K562 (cell line): ENCODE data around the gene HOXC12. TPM values are rescaled to one million over a fixed set of nuclear protein-coding genes. Genes with fewer than 3 reads are reported as not detected.
A peak's percentile ranks its signal among the peaks of the same experiment; 100 is the strongest.

Experiments
- ATAC-seq: fragments of 200-7000 bp; cut with Tn5 transposase; 3 replicates; pipeline ENCODE4 v1.9.1; 2020; ENCODE audit warnings: moderate library complexity
- BruUV-seq: library from RNA; stranded (reverse); fragments of 400-500 nt; replicated peaks from 2 replicates; lab custom pipeline; 2021; lab: Mats Ljungman, UMichigan
- CTCF ChIA-PET: fragments of 300-600 bp; formaldehyde crosslinking; extraction: SDS; loops from one replicate; lab custom pipeline; 2021; ENCODE audit warnings: low intra/inter-chr PET ratio; lab: Yijun Ruan, JAX
- POLR2A ChIA-PET: fragments of 300-600, 350-650 bp; sonication (Branson Sonifier 250); formaldehyde crosslinking; extraction: SDS; loops from one replicate; lab custom pipeline; 2021; ENCODE audit warnings: antibody characterized with exemption, inconsistent platforms; lab: Yijun Ruan, JAX
- DNase-seq, 4 experiments: peaks; one replicate each; pipeline versions ENCODE4 v3.0.0 to v3.0.0-alpha.2; 2011 to 2018; ENCODE audit warnings: low spot score in 3 of 4, mixed read lengths in 3 of 4; ENCODE audit errors: extremely low read depth in 1 of 4
- FAIRE-seq: peaks from 2 replicates; lab custom pipeline; 2011; peaks lifted over from hg19 to GRCh38; lab: Jason Lieb, UNC
- H2AFZ ChIP-seq: 2 replicates; pipeline ENCODE4 v1.6.0; 2011; ENCODE audit warnings: low read depth, low read length, control low read depth, inconsistent platforms
- H3K27ac ChIP-seq: fragments of 200-600 bp; 3 replicates; pipeline ENCODE4 v1.8.0; 2011; ENCODE audit warnings: low read depth, mild to moderate bottlenecking, control low read depth, inconsistent platforms, low read length, moderate library complexity, mixed read lengths; ENCODE audit errors: extremely low read depth
- H3K27me3 ChIP-seq, 2 experiments: fragments of 300-600 bp in 1 of 2; 2 replicates in 1 of 2; 3 replicates in 1 of 2; pipeline versions ENCODE4 v1.6.0 to v1.8.0; 2011; ENCODE audit warnings: inconsistent platforms in 2 of 2, low read length in 2 of 2, mild to moderate bottlenecking in 1 of 2, mixed read lengths in 1 of 2, moderate library complexity in 1 of 2; ENCODE audit not compliant: control insufficient read depth in 2 of 2, insufficient read depth in 2 of 2
- H3K36me3 ChIP-seq: fragments of 300-600 bp; 3 replicates; pipeline ENCODE4 v1.8.0; 2011; ENCODE audit warnings: mild to moderate bottlenecking, low read length, inconsistent platforms; ENCODE audit not compliant: control insufficient read depth, insufficient read depth
- H3K4me1 ChIP-seq, 2 experiments: fragments of 200-600 bp in 1 of 2; replicated peaks in 1 of 2; 2 replicates in 1 of 2; 3 replicates in 1 of 2; pipeline versions ENCODE4 v1.5.1 to v1.8.0; 2011; ENCODE audit warnings: inconsistent platforms in 2 of 2, low read length in 2 of 2, mild to moderate bottlenecking in 1 of 2, mixed read lengths in 1 of 2, moderate library complexity in 1 of 2; ENCODE audit not compliant: control insufficient read depth in 2 of 2, insufficient read depth in 2 of 2
- H3K4me2 ChIP-seq: 2 replicates; pipeline ENCODE4 v1.6.1; 2011; ENCODE audit warnings: low read length, control low read depth, inconsistent platforms, mixed read lengths; ENCODE audit not compliant: insufficient read depth
- H3K4me3 ChIP-seq: fragments of 200-600 bp; sonication (generic), shearing (Covaris generic); 2 replicates; pipeline ENCODE4 v1.5.1; 2016; ENCODE audit warnings: control low read depth, inconsistent platforms
- H3K79me2 ChIP-seq: fragments of 200-600 bp; 3 replicates; pipeline ENCODE4 v1.8.0; 2011; ENCODE audit warnings: low read length, inconsistent platforms; ENCODE audit not compliant: control insufficient read depth, insufficient read depth
- H3K9ac ChIP-seq, 2 experiments: 2 replicates each; pipeline versions ENCODE4 v1.6.0 to v1.6.1; 2011; ENCODE audit warnings: low read depth in 2 of 2, low read length in 2 of 2, control low read depth in 1 of 2, inconsistent platforms in 1 of 2, mild to moderate bottlenecking in 1 of 2, mixed read lengths in 1 of 2; ENCODE audit not compliant: insufficient read depth in 1 of 2
- H3K9me1 ChIP-seq: one replicate; pipeline ENCODE4 v1.6.0; 2011; ENCODE audit warnings: inconsistent platforms, mild to moderate bottlenecking, low read length, moderate library complexity; ENCODE audit not compliant: control insufficient read depth, insufficient read depth
- H3K9me3 ChIP-seq: replicated peaks from 2 replicates; pipeline ENCODE4 v1.5.1; 2011; ENCODE audit warnings: low read depth, low read length, inconsistent platforms; ENCODE audit not compliant: control insufficient read depth, insufficient read depth
- H4K20me1 ChIP-seq: replicated peaks from 2 replicates; pipeline ENCODE4 v1.6.1; 2011; ENCODE audit warnings: low read length, inconsistent platforms, mixed read lengths; ENCODE audit not compliant: control insufficient read depth, insufficient read depth
- HNRNPLL ChIP-seq: fragments of 200-400 bp; formaldehyde crosslinking; IDR thresholded peaks from 2 replicates; pipeline ENCODE4 v1.6.1; 2017; ENCODE audit warnings: low read length, low read depth, mild to moderate bottlenecking; ENCODE audit not compliant: poor library complexity, severe bottlenecking
- TEAD1 ChIP-seq, 2 experiments: fragments of 450-650 bp in 1 of 2; sonication (generic) in 1 of 2; formaldehyde crosslinking; IDR thresholded peaks; 2 replicates each; pipeline versions ENCODE4 v1.4.0 to v1.8.0; 2020 to 2022; ENCODE audit warnings: mild to moderate bottlenecking in 2 of 2, missing genetic modification reagents in 1 of 2
- ZNF766 ChIP-seq: fragments of 200-800 bp; sonication (Bioruptor generic); conservative IDR thresholded peaks from 2 replicates; pipeline ENCODE4 v1.6.1; 2016; ENCODE audit warnings: missing genetic modification characterization, missing compliant biosample characterization
- WGBS: fragments of 100-300 bp; shearing (Covaris generic); methylation state at CpG from one replicate; pipeline ENCODE4 v1.1.6; 2016; ENCODE audit warnings: low coverage, mixed read lengths; ENCODE audit not compliant: insufficient coverage; ENCODE audit errors: missing lambda C conversion rate; 5-methylcytosine and 5-hydroxymethylcytosine counted together
- in situ Hi-C: fragments of 300-500 bp; cut with MboI; formaldehyde crosslinking; loops from 4 replicates; pipeline ENCODE4 v1.15.0; 2018; ENCODE audit warnings: inconsistent platforms, mixed read lengths
- intact Hi-C: fragments of 100-400 bp; cut with micrococcal nuclease; formaldehyde crosslinking; loops from 2 replicates; pipeline ENCODE4 v1.14.2; 2022
- polyA plus RNA-seq, 8 experiments: library from polyadenylated mRNA; depleted of rRNA in 4 of 8; stranded (reverse) in 5 of 8; unstranded in 3 of 8; fragments of >200 nt; fragmentation: Nextera tagmentation in 2 of 8; fragmentation: Illumina TruSeq in 1 of 8; extraction: Ambion mirVana in 2 of 8; extraction: Trizol in 1 of 8; gene quantifications; 2 replicates each; pipeline versions ENCODE4 v1.2.1 to v1.2.3, GENCODE V29; 2011 to 2014; ENCODE audit warnings: inconsistent platforms in 1 of 8, missing spikeins in 1 of 8
- total RNA-seq, 7 experiments: library from RNA; depleted of rRNA in 6 of 7; stranded (reverse); fragments of >200 nt in 6 of 7; fragmentation: Illumina TruSeq in 2 of 7; extraction: Trizol in 2 of 7; gene quantifications; 2 replicates each; pipeline versions ENCODE4 v1.2.1 to v1.2.3, GENCODE V29; 2011 to 2021; ENCODE audit warnings: low replicate concordance in 1 of 7
- TF ChIP-seq, protein P1 (sequence below): fragments of 450-650 bp; IDR thresholded peaks from 2 replicates; pipeline ENCODE4 v1.6.1; 2017; ENCODE audit warnings: antibody characterized with exemption

HOXC12 gene
- total and polyA plus RNA-seq, 9 of the 15 experiments (the other 6 are each of a cell fraction or from before 2014, with no cell fraction given) = 0.04 to 0.36 (median 0.11) TPM; not detected in 1

DNA sequence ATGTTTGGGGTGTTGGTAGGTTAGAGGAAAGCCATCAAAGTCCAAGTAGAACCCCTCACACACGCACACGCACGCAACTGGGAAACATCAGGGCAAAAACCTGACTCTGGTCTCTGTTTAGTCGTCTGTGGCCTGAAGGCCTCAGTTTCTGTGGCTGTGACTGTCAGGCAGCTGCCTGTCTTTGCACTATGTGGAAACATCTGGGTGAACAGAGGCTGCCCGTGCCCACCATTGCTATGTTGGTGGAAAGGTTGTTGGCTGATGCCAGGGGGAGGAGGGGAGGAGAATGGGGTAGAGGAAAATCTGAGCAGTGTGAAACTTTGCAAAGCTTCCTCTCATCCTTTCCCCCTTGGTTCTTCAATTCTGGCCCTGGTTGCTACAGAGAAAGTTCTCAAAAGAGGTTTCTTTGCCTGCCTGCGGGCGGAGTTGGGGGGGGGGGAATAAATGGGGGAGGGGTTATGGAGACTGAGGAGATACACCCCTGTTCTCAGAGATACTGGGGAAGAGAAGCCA, 37.7 kb downstream of the HOXC12 start:
- DNase-seq = no peak
- no peak overlapping the region for H3K4me3 ChIP-seq
- TF ChIP-seq ZNF766 (CRISPR knock-in tag) = peak; percentile 71
- TF ChIP-seq TEAD1 (CRISPR knock-in tag; IDR thresholded peaks at IDR 0.05) = no peak
- in situ Hi-C loops = no loop called here
- no peak overlapping the region for H2AFZ ChIP-seq
- H3K27ac ChIP-seq = no peak overlapping the region
- intact Hi-C loops = no loop called here
- H3K36me3 ChIP-seq = no peaks in the 10 kb centered on the region
- H3K9me1 ChIP-seq = no peaks in the 10 kb centered on the region
- ChIA-PET POLR2A (interaction anchor here (1.2 to 2.9 kb wide), 2 partner anchors 8 to 10 kb away, joined by 3 to 20 read pairs; partner anchors contain the start of gene HOXC9), CTCF (no interaction called here)
- BruUV-seq = no TSS peak
- no peak for ATAC-seq
- no peak overlapping the region for H3K9ac ChIP-seq
- no peak for FAIRE-seq
- no peaks in the 10 kb centered on the region for H4K20me1 ChIP-seq
- H3K4me1 ChIP-seq = peaks cover 42 to 55% of the 10 kb centered on the region in 2 experiments
- peaks cover 25% of the 10 kb centered on the region for H3K79me2 ChIP-seq
- H3K4me2 ChIP-seq = no peak overlapping the region
- 68% methylated on average over 7 of the region's 7 CpGs for WGBS
- peaks cover 0 to 10% of the 10 kb centered on the region in 2 experiments; a peak in 2 of 5 replicates for H3K27me3 ChIP-seq
- no peaks in the 10 kb centered on the region for H3K9me3 ChIP-seq

DNA sequence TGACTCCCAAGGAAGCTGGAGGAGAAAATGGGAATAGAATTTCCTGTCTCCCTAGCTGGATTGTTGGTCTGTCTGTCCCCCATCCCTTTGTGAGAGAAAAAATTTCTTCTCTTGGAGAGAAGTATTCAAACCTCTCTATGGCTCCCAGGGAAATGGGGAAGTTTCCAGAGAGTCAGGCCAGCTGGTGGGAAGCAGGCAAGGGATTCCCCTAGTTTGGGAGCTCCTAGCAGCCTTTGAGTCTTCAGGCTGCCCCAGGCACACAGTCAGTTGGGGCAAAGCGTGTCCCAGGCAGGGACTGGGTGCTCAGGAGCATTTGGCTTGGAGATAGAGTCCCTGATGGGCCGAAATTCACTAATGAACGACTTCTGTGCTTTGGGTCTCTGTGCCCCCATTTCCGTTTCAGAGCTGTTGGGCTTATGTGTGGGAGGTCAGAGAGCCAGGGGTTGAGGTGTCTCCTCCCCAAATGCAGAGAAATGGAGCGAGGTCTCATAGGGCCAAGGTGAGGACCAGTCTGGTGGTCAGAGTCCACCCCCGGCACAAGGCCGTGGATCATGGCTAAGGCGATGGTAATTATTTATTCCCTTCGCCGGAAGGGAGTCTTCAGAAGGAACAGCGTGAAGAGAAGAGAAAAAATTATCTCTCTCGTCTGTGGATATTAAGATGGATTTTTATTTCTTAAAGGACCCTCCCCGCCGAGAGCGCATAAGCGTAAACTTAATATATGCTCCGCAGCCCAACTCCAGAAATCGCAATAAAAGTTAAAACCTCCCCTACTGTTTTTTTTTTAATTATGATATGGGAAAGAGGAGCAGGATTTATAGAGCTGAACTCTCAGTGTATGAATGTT, 38.7 kb downstream of the HOXC12 start:
- in situ Hi-C loops (no loop called here), intact Hi-C loops (no loop called here)
- no peaks in the 10 kb centered on the region for H3K9me1 ChIP-seq
- no peak for FAIRE-seq
- no TSS peak for BruUV-seq
- no peaks in the 10 kb centered on the region for H4K20me1 ChIP-seq
- no peaks in the 10 kb centered on the region for H3K9me3 ChIP-seq
- H3K4me1 ChIP-seq = peaks cover 41 to 62% of the 10 kb centered on the region in 2 experiments
- DNase-seq = no peak
- ATAC-seq = no peak
- H3K79me2 ChIP-seq = peaks cover 25% of the 10 kb centered on the region
- no peak overlapping the region for H3K4me3 ChIP-seq
- H3K4me2 ChIP-seq = no peak overlapping the region
- 80% methylated on average over 18 of the region's 18 CpGs for WGBS
- H3K36me3 ChIP-seq = no peaks in the 10 kb centered on the region
- H3K27me3 ChIP-seq = peaks cover 0 to 10% of the 10 kb centered on the region in 2 experiments; a peak in 2 of 5 replicates
- ChIA-PET POLR2A (interaction anchor here (0.6 to 1.2 kb wide), 3 partner anchors 25 to 534 kb away, joined by 3 to 4 read pairs (median 4); no protein-coding TSS in a partner anchor), CTCF (no interaction called here)
- TF ChIP-seq, protein P1, sequence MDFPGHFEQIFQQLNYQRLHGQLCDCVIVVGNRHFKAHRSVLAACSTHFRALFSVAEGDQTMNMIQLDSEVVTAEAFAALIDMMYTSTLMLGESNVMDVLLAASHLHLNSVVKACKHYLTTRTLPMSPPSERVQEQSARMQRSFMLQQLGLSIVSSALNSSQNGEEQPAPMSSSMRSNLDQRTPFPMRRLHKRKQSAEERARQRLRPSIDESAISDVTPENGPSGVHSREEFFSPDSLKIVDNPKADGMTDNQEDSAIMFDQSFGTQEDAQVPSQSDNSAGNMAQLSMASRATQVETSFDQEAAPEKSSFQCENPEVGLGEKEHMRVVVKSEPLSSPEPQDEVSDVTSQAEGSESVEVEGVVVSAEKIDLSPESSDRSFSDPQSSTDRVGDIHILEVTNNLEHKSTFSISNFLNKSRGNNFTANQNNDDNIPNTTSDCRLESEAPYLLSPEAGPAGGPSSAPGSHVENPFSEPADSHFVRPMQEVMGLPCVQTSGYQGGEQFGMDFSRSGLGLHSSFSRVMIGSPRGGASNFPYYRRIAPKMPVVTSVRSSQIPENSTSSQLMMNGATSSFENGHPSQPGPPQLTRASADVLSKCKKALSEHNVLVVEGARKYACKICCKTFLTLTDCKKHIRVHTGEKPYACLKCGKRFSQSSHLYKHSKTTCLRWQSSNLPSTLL = no peak
- peak; percentile 26 for TF ChIP-seq HNRNPLL
- peak overlapping the region in 1 of 2 experiments; percentile 96; a peak in 1 of 4 replicates for H3K9ac ChIP-seq
- no peak overlapping the region for H3K27ac ChIP-seq
- no peak overlapping the region for H2AFZ ChIP-seq
